Vagina (tissue), 2 donors: ENCODE results near the gene FLVCR1.

Source experiments
- POLR2A ChIP-seq, 2 donors: fragments of 450-650 bp; IDR thresholded peaks; one replicate each; pipeline ENCODE4 v1.6.1; 2017; ENCODE audit warnings: antibody characterized with exemption in 2 of 2, mild to moderate bottlenecking in 2 of 2, moderate library complexity in 2 of 2
- TF ChIP-seq, protein P1 (sequence below), 3 experiments: fragments of 450-650 bp in 2 of 3; fragments of 200-600 bp in 1 of 3; sonication (generic) in 1 of 3; IDR thresholded peaks; one replicate each; pipeline ENCODE4 v1.5.1; 2017 to 2019; ENCODE audit warnings: antibody characterized with exemption in 3 of 3, mild to moderate bottlenecking in 2 of 3, moderate library complexity in 2 of 3

DNA sequence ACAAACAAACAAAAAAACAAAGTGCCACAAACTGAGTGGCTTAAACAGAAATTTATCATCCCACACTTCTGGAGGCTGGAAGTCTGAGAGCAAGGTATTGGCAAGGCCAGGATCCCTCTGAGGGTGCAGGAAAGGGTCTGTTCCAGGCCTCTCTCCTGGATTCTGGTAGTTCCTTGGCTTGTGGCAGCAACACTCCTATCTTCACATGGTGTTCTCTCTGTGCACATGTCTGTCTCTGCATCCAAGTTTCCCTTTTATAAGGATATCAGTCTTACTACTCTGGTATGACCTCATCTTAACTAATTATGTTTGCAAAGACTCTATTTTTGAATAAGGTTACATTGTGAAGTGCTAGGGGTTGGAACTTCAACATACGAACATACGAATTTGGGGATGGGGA, 87.0 kb downstream of the FLVCR1 start:
- TF ChIP-seq, protein P1, sequence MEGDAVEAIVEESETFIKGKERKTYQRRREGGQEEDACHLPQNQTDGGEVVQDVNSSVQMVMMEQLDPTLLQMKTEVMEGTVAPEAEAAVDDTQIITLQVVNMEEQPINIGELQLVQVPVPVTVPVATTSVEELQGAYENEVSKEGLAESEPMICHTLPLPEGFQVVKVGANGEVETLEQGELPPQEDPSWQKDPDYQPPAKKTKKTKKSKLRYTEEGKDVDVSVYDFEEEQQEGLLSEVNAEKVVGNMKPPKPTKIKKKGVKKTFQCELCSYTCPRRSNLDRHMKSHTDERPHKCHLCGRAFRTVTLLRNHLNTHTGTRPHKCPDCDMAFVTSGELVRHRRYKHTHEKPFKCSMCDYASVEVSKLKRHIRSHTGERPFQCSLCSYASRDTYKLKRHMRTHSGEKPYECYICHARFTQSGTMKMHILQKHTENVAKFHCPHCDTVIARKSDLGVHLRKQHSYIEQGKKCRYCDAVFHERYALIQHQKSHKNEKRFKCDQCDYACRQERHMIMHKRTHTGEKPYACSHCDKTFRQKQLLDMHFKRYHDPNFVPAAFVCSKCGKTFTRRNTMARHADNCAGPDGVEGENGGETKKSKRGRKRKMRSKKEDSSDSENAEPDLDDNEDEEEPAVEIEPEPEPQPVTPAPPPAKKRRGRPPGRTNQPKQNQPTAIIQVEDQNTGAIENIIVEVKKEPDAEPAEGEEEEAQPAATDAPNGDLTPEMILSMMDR (IDR thresholded peaks at IDR 0.05): no peak
- TF ChIP-seq POLR2A (IDR thresholded peaks at IDR 0.05): no peak
